Caco-2 (cell line): Measurements from ENCODE around the gene TMEM250. TPM values are rescaled to one million over a fixed set of nuclear protein-coding genes. Genes with fewer than 3 reads are reported as not detected.

Source experiments
- BruUV-seq: library from RNA; stranded (reverse); fragments of 400-500 nt; replicated peaks from 2 replicates; lab custom pipeline; 2021; lab: Mats Ljungman, UMichigan
- CTCF ChIA-PET: fragments of 300-600 bp; sonication (Branson Sonifier 250); formaldehyde crosslinking; loops from one replicate; lab custom pipeline; 2022; ENCODE audit warnings: antibody characterized with exemption; lab: Charles Lee
- POLR2A ChIA-PET: fragments of 300-600 bp; sonication (Branson Sonifier 250); formaldehyde crosslinking; loops from one replicate; lab custom pipeline; 2022; ENCODE audit warnings: antibody characterized with exemption; lab: Charles Lee
- DNase-seq, 2 experiments: peaks; one replicate each; pipeline versions ENCODE4 v3.0.0 to v3.0.0-alpha.2; 2020 to 2022
- H3K27me3 ChIP-seq: replicated peaks from 2 replicates; pipeline ENCODE4 v1.6.0; 2011; ENCODE audit warnings: low read length; ENCODE audit not compliant: control insufficient read depth, insufficient read depth
- H3K36me3 ChIP-seq: 2 replicates; pipeline ENCODE4 v1.5.1; 2011; ENCODE audit warnings: low read length; ENCODE audit not compliant: control insufficient read depth, insufficient read depth
- H3K4me1 ChIP-seq: fragments of 250-450 bp; sonication (Bioruptor Pico); 2 replicates; pipeline ENCODE4 v1.5.1; 2020; ENCODE audit warnings: mild to moderate bottlenecking
- H3K4me3 ChIP-seq: 2 replicates; pipeline ENCODE4 v1.5.1; 2011; ENCODE audit warnings: low read depth, mild to moderate bottlenecking, control low read depth, low read length
- H3K9me3 ChIP-seq: fragments of 250-450 bp; sonication (Bioruptor Pico); 2 replicates; pipeline ENCODE4 v1.5.1; 2020; ENCODE audit warnings: mild to moderate bottlenecking, moderate library complexity
- H3K27ac Mint-ChIP-seq: one replicate; pipeline ENCODE4 v1.8.0; 2022; ENCODE audit warnings: mixed read lengths; ENCODE audit not compliant: unreplicated experiment
- H3K27me3 Mint-ChIP-seq: one replicate; pipeline ENCODE4 v1.8.0; 2022; ENCODE audit warnings: mixed read lengths; ENCODE audit not compliant: insufficient read depth, unreplicated experiment
- H3K36me3 Mint-ChIP-seq: one replicate; pipeline ENCODE4 v1.8.0; 2022; ENCODE audit warnings: mild to moderate bottlenecking, mixed read lengths; ENCODE audit not compliant: insufficient read depth, unreplicated experiment
- H3K4me1 Mint-ChIP-seq: one replicate; pipeline ENCODE4 v1.8.0; 2022; ENCODE audit warnings: low read depth, mixed read lengths; ENCODE audit not compliant: unreplicated experiment
- H3K4me3 Mint-ChIP-seq: one replicate; pipeline ENCODE4 v1.8.0; 2022; ENCODE audit warnings: mild to moderate bottlenecking, moderate library complexity, mixed read lengths; ENCODE audit not compliant: unreplicated experiment
- H3K9me3 Mint-ChIP-seq: one replicate; pipeline ENCODE4 v1.8.0; 2022; ENCODE audit warnings: mixed read lengths; ENCODE audit not compliant: unreplicated experiment
- intact Hi-C: fragments of 100-400 bp; cut with micrococcal nuclease; formaldehyde crosslinking; loops from one replicate; pipeline ENCODE4 v1.10.0; 2022; ENCODE audit not compliant: unreplicated experiment
- total RNA-seq: library from RNA; stranded (reverse); gene quantifications from 2 replicates; pipeline ENCODE4 v1.2.3, GENCODE V29; 2022
- TF ChIP-seq, protein P1 (sequence below), 2 experiments: fragments of 200-600 bp in 1 of 2; IDR thresholded peaks; 1 replicate in 1 of 2; 2 replicates in 1 of 2; pipeline versions ENCODE4 v1.5.1 to v1.8.0; 2011 to 2022; ENCODE audit warnings: antibody characterized with exemption in 1 of 2, control low read depth in 1 of 2, inconsistent platforms in 1 of 2, low read depth in 1 of 2, low read length in 1 of 2, mild to moderate bottlenecking in 1 of 2, moderate library complexity in 1 of 2; ENCODE audit not compliant: insufficient read depth in 1 of 2, severe bottlenecking in 1 of 2, unreplicated experiment in 1 of 2

The TMEM250 gene
- total RNA-seq, 1 experiment from 2014 or later = 38.2 TPM

- ChIA-PET POLR2A (no interaction called here), CTCF (no interaction called here)
- H3K27me3 Mint-ChIP-seq = no peaks in the 10 kb centered on the region
- BruUV-seq = no TSS peak
- H3K4me1 ChIP-seq = peaks cover 4% of the 10 kb centered on the region
- H3K4me3 ChIP-seq = no peak overlapping the region
- H3K4me3 Mint-ChIP-seq = no peak overlapping the region
- no peaks in the 10 kb centered on the region for H3K27me3 ChIP-seq
- TF ChIP-seq, protein P1, sequence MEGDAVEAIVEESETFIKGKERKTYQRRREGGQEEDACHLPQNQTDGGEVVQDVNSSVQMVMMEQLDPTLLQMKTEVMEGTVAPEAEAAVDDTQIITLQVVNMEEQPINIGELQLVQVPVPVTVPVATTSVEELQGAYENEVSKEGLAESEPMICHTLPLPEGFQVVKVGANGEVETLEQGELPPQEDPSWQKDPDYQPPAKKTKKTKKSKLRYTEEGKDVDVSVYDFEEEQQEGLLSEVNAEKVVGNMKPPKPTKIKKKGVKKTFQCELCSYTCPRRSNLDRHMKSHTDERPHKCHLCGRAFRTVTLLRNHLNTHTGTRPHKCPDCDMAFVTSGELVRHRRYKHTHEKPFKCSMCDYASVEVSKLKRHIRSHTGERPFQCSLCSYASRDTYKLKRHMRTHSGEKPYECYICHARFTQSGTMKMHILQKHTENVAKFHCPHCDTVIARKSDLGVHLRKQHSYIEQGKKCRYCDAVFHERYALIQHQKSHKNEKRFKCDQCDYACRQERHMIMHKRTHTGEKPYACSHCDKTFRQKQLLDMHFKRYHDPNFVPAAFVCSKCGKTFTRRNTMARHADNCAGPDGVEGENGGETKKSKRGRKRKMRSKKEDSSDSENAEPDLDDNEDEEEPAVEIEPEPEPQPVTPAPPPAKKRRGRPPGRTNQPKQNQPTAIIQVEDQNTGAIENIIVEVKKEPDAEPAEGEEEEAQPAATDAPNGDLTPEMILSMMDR (IDR thresholded peaks at IDR 0.05; ENCODE audit: insufficient read depth in 1 of 2, low read depth in 1 of 2, low read length in 1 of 2, severe bottlenecking in 1 of 2, unreplicated experiment in 1 of 2) = no peak
- H3K27ac Mint-ChIP-seq = no peak overlapping the region
- no peak for DNase-seq
- H3K4me1 Mint-ChIP-seq = no peaks in the 10 kb centered on the region
- H3K36me3 Mint-ChIP-seq = peaks cover 11% of the 10 kb centered on the region
- intact Hi-C loops = no loop called here
- H3K9me3 Mint-ChIP-seq = no peaks in the 10 kb centered on the region
- H3K36me3 ChIP-seq = no peaks in the 10 kb centered on the region
- no peaks in the 10 kb centered on the region for H3K9me3 ChIP-seq
Observed at GRCh38 chr9:136088481-136088938, 30.2 kb downstream of the TMEM250 start.

- CTCF ChIA-PET = no interaction called here
- Histone ChIP-seq H3K4me1 (no peaks in the 10 kb centered on the region), H3K36me3 (no peaks in the 10 kb centered on the region), H3K27me3 (no peaks in the 10 kb centered on the region), H3K9me3 (no peaks in the 10 kb centered on the region), H3K4me3 (no peak overlapping the region)
- TF ChIP-seq, protein P1 (IDR thresholded peaks at IDR 0.05; ENCODE audit: insufficient read depth in 1 of 2, low read depth in 1 of 2, low read length in 1 of 2, severe bottlenecking in 1 of 2, unreplicated experiment in 1 of 2) = no peak
- no peak for DNase-seq
- intact Hi-C loops = no loop called here
- POLR2A ChIA-PET = no interaction called here
- no peaks in the 10 kb centered on the region for H3K27me3 Mint-ChIP-seq
- H3K4me1 Mint-ChIP-seq = peaks cover 2% of the 10 kb centered on the region
- no peaks in the 10 kb centered on the region for H3K9me3 Mint-ChIP-seq
- no peak overlapping the region for H3K4me3 Mint-ChIP-seq
- BruUV-seq = no TSS peak
- H3K36me3 Mint-ChIP-seq = peaks cover 14% of the 10 kb centered on the region
- H3K27ac Mint-ChIP-seq = no peak overlapping the region
Observed at GRCh38 chr9:136087741-136088480, 30.8 kb downstream of the TMEM250 start.

GRCh38 chr9:136086951-136087740 is 31.5 kb downstream of the TMEM250 start:
- Histone ChIP-seq H3K27me3 (no peaks in the 10 kb centered on the region), H3K36me3 (no peaks in the 10 kb centered on the region), H3K4me3 (no peak overlapping the region), H3K9me3 (no peaks in the 10 kb centered on the region), H3K4me1 (no peaks in the 10 kb centered on the region)
- POLR2A ChIA-PET = no interaction called here
- Mint-ChIP-seq H3K27ac (no peak overlapping the region), H3K4me3 (no peak overlapping the region), H3K36me3 (peaks cover 7% of the 10 kb centered on the region), H3K9me3 (no peaks in the 10 kb centered on the region), H3K4me1 (peaks cover 6% of the 10 kb centered on the region), H3K27me3 (no peaks in the 10 kb centered on the region)
- BruUV-seq = no TSS peak
- intact Hi-C loops = no loop called here
- DNase-seq = no peak
- TF ChIP-seq, protein P1 (IDR thresholded peaks at IDR 0.05; ENCODE audit: insufficient read depth in 1 of 2, low read depth in 1 of 2, low read length in 1 of 2, severe bottlenecking in 1 of 2, unreplicated experiment in 1 of 2) = no peak
- CTCF ChIA-PET = no interaction called here
